Omental fat pad (tissue), 4 donors: ENCODE data around the gene IDH3G. TPM values are rescaled to one million over a fixed set of nuclear protein-coding genes. Genes with fewer than 3 reads are reported as not detected.
A peak's percentile ranks its signal among the peaks of the same experiment; 100 is the strongest.
"Not testable (repeated sequence)": the region's sequence is repeated elsewhere in the genome, so short reads cannot be mapped to it uniquely, and the experiment has no call there.

Experiments used
- ATAC-seq: fragments of 150-250 bp; one replicate; pipeline ENCODE4 v1.9.1; 2016; ENCODE audit warnings: mild to moderate bottlenecking, moderate library complexity; ENCODE audit not compliant: low FRiP score
- DNase-seq: peaks from one replicate; pipeline ENCODE4 v3.0.0-alpha.2; 2019; ENCODE audit warnings: low spot score
- total RNA-seq, 4 donors: library from RNA; depleted of rRNA; stranded (reverse); fragments of >200 nt; gene quantifications; one replicate each; pipeline ENCODE4 v1.1.0, GENCODE V29; 2016
- TF ChIP-seq, protein P1 (sequence below), 3 donors: fragments of 450-650 bp; IDR thresholded peaks; one replicate each; pipeline ENCODE4 v1.5.1; 2016 to 2017; ENCODE audit warnings: antibody characterized with exemption in 3 of 3, mild to moderate bottlenecking in 3 of 3, moderate library complexity in 2 of 3

Gene IDH3G
- total RNA-seq, 4 donors from 2014 or later, result 71.9 to 119 (median 89.7) TPM

GRCh38 chrX:153824348-153824747 lies 30.2 kb upstream of the IDH3G start:
- TF ChIP-seq, protein P1, sequence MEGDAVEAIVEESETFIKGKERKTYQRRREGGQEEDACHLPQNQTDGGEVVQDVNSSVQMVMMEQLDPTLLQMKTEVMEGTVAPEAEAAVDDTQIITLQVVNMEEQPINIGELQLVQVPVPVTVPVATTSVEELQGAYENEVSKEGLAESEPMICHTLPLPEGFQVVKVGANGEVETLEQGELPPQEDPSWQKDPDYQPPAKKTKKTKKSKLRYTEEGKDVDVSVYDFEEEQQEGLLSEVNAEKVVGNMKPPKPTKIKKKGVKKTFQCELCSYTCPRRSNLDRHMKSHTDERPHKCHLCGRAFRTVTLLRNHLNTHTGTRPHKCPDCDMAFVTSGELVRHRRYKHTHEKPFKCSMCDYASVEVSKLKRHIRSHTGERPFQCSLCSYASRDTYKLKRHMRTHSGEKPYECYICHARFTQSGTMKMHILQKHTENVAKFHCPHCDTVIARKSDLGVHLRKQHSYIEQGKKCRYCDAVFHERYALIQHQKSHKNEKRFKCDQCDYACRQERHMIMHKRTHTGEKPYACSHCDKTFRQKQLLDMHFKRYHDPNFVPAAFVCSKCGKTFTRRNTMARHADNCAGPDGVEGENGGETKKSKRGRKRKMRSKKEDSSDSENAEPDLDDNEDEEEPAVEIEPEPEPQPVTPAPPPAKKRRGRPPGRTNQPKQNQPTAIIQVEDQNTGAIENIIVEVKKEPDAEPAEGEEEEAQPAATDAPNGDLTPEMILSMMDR (IDR thresholded peaks at IDR 0.05), result no peak
- DNase-seq (no peak), ATAC-seq (no peak)

GRCh38 chrX:153821066-153821465 lies 26.9 kb upstream of the IDH3G start:
- DNase-seq, result no peak
- TF ChIP-seq, protein P1 (IDR thresholded peaks at IDR 0.05), result no peak
- no peak for ATAC-seq

DNA sequence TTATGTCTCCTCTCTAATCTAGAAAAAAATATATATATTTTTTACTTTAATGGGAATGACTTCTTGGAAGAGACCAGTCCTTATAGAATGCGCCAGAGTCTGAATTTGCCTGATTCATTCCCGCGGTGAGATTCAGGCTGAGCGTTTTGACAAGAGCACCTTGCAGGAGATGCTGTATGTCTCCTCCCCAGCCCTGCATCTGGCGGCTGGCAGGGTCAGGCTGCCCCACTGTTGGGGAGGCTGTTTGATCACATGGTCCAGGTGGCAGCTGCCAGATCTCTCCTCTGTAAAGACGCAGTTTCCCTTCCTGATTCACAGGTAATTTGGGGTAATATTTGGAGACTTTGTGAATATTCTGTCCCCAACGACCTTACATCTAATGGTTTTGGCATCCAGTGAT lies 26.4 kb upstream of the IDH3G start:
- DNase-seq (no peak), ATAC-seq (no peak)
- TF ChIP-seq, protein P1 (IDR thresholded peaks at IDR 0.05), result no peak

- ATAC-seq (no peak), DNase-seq (no peak)
- TF ChIP-seq, protein P1 (IDR thresholded peaks at IDR 0.05), result no peak
Measured at GRCh38 chrX:153819384-153820040, 25.3 kb upstream of the IDH3G start.

GRCh38 chrX:153818571-153819383 lies 24.6 kb upstream of the IDH3G start:
- TF ChIP-seq, protein P1 (IDR thresholded peaks at IDR 0.05), result no peak
- ATAC-seq (peak; percentile 58), DNase-seq (no peak)

GRCh38 chrX:153818064-153818463 lies 23.9 kb upstream of the IDH3G start:
- not testable (repeated sequence) for ATAC-seq, DNase-seq

- DNase-seq, result no peak
- TF ChIP-seq, protein P1 (IDR thresholded peaks at IDR 0.05), result no peak
- no peak for ATAC-seq
Measured at GRCh38 chrX:153816831-153817690, 22.9 kb upstream of the IDH3G start.
